HepG2 (cell line): ENCODE results near the gene MICOS13.

Source experiments
- CEBPB ChIP-seq: IDR thresholded peaks from 2 replicates; pipeline ENCODE4 v1.6.1; 2011; ENCODE audit warnings: low read depth, low read length, improper control_type of control experiment, borderline replicate concordance
- CTCF ChIP-seq: sonication (generic); formaldehyde crosslinking; IDR thresholded peaks from 2 replicates; pipeline ENCODE4 v1.5.0; 2020; ENCODE audit warnings: mild to moderate bottlenecking, missing genetic modification reagents, moderate library complexity
- DNMT3B ChIP-seq: conservative IDR thresholded peaks from 2 replicates; pipeline ENCODE4 v1.6.1; 2016; ENCODE audit warnings: missing biosample characterization, control low read depth
- EP300 ChIP-seq, 3 experiments: sonication (generic) in 1 of 3; formaldehyde crosslinking in 1 of 3; IDR thresholded peaks; 2 replicates each; pipeline versions ENCODE4 v1.5.1 to v1.6.1; 2011 to 2020; ENCODE audit warnings: low read depth in 2 of 3, low read length in 2 of 3, borderline replicate concordance in 1 of 3, improper control_type of control experiment in 1 of 3, mild to moderate bottlenecking in 1 of 3, missing genetic modification reagents in 1 of 3, moderate library complexity in 1 of 3
- JUND ChIP-seq: sonication (generic); formaldehyde crosslinking; IDR thresholded peaks from 2 replicates; pipeline ENCODE4 v1.8.0; 2022; ENCODE audit warnings: mild to moderate bottlenecking, missing genetic modification reagents
- KLF9 ChIP-seq: IDR thresholded peaks from 2 replicates; pipeline ENCODE4 v1.6.1; 2016; ENCODE audit warnings: low read depth
- MAZ ChIP-seq, 2 experiments: sonication (generic) in 1 of 2; formaldehyde crosslinking in 1 of 2; IDR thresholded peaks; 2 replicates each; pipeline versions ENCODE4 v1.5.0 to v1.6.1; 2012 to 2020; ENCODE audit warnings: low read depth in 2 of 2, mild to moderate bottlenecking in 2 of 2, borderline replicate concordance in 1 of 2, improper control_type of control experiment in 1 of 2, low read length in 1 of 2, missing genetic modification reagents in 1 of 2, moderate library complexity in 1 of 2
- POLR2AphosphoS5 ChIP-seq: IDR thresholded peaks from 2 replicates; pipeline ENCODE4 v1.6.1; 2012; ENCODE audit warnings: low read depth, low read length
- RXRA ChIP-seq: sonication (generic); formaldehyde crosslinking; IDR thresholded peaks from 2 replicates; pipeline ENCODE4 v1.5.1; 2020; ENCODE audit warnings: missing genetic modification reagents
- TF ChIP-seq, protein P1 (sequence below): sonication (generic); formaldehyde crosslinking; IDR thresholded peaks from 2 replicates; pipeline ENCODE4 v1.8.1; 2022; ENCODE audit warnings: mild to moderate bottlenecking, missing genetic modification reagents

GRCh38 chr19:5667751-5668271 is 12.5 kb downstream of the MICOS13 start:
- no peak for TF ChIP-seq JUND (CRISPR knock-in tag)
- no peak for TF ChIP-seq CTCF
- TF ChIP-seq RXRA (CRISPR knock-in tag) = no peak
- no peak for TF ChIP-seq KLF9 (CRISPR knock-in tag)
- no peak for TF ChIP-seq MAZ (IDR thresholded peaks at IDR 0.05; ENCODE audit: borderline replicate concordance, low read depth, low read length)
- no peak for TF ChIP-seq MAZ (CRISPR knock-in tag; IDR thresholded peaks at IDR 0.05; ENCODE audit: low read depth)
- no peak for TF ChIP-seq POLR2AphosphoS5
- no peak for TF ChIP-seq DNMT3B (CRISPR knock-in tag)
- TF ChIP-seq CEBPB = no peak
- TF ChIP-seq, protein P1, sequence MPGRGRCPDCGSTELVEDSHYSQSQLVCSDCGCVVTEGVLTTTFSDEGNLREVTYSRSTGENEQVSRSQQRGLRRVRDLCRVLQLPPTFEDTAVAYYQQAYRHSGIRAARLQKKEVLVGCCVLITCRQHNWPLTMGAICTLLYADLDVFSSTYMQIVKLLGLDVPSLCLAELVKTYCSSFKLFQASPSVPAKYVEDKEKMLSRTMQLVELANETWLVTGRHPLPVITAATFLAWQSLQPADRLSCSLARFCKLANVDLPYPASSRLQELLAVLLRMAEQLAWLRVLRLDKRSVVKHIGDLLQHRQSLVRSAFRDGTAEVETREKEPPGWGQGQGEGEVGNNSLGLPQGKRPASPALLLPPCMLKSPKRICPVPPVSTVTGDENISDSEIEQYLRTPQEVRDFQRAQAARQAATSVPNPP (CRISPR knock-in tag) = no peak
- TF ChIP-seq EP300 (IDR thresholded peaks at IDR 0.05; ENCODE audit: low read depth in 2 of 2, low read length in 2 of 2) = no peak
- TF ChIP-seq EP300 (CRISPR knock-in tag; IDR thresholded peaks at IDR 0.05; ENCODE audit: borderline replicate concordance) = no peak
